GM12873 (cell line): ENCODE measurements around the gene RNU6-1.

Experiments used
- CTCF ChIP-seq: IDR thresholded peaks from 2 replicates; pipeline ENCODE4 v1.5.1; 2012; ENCODE audit warnings: low read depth, mild to moderate bottlenecking, moderate library complexity, low read length, control low read depth; ENCODE audit not compliant: insufficient read depth; ENCODE audit errors: missing control alignments

Gene RNU6-1

GRCh38 chr15:67825881-67826716 lies 13.7 kb downstream of the RNU6-1 start:
- no peak for TF ChIP-seq CTCF

GRCh38 chr15:67824976-67825880 lies 14.6 kb downstream of the RNU6-1 start, which contains the start of gene SKOR1:
Gene SKOR1 (plus strand): TSS chr15:67825509. CDS start chr15:67825603, 94 bp downstream.
- no peak for TF ChIP-seq CTCF

DNA sequence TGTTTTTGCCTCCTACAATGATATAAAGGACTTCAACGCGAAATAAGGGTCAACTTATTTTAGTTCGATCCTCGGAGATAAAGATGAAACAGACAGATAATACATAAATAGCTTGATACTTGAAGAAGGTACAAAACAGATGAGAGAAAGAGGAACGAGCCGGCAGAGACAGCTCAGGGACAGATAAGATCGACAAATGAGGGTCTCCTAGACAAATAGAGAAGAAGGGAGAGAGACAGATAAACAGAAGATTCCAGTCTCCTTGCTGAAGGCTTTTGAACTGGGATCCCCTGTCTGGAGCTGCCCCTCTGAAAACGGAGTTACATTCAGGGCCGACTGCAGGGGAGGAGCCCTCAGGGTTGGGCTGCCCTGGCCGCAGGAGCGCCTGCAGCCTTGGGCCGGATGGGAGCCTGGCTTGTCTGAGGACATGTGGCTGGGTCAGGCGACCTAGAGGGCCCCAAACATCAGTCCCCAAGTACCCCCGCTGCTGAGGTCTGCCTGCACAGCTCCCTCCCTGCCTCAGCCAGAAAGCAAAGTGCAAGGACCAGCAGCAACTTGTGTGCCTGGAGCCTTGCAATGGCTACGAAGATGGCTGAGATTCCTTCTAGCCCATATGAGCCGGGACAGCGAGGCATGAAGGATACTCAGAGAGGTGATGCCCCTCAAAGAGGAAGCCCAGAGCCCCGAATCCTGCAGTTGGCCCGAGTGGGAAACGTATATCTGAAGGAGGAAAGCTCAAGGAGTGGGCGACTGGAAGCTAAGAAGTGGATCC lies 15.5 kb downstream of the RNU6-1 start:
- TF ChIP-seq CTCF, result no peak

DNA sequence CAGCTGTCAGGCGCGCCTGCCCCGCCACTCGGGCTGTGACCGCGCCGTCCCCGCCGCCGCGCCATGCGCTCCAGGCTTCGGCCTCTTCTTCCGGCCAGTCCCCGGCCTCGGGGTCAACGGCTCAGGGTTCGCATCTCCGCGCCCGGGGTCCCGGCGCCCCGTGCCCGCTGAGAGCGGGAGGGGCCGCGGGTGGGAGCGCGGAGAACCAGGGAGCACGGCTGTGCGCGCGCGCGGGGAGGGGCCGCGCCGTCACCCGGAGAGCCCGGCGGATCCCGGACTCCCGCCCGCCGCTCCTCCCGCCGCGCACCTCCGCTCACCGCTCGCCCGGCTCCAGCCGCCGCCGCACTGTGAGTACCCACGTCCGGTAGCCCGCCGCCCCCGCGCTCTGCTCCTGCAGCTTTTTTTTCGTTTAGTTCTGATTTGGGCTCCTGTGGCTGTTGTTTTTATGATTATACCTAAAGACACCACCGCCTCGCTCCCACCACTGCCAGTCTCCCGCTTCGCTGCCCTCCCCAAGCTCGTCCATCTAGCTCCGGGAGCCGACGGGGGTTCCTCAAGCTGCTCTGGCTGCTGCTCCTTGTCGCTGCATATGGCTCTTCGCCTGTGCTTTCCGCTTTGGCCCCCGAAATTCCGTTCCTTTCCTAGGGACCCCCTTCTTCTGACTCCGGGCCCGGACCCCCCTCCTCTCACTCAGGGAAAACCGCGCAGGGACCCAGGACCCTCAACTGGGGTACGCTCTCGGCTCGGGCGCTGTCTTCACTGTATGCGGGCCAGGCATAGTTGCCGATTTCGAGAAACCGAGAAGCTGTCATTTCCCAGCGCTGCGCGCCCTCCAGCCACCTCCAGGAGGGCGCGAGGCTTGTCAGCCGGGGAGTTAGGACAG lies 16.3 kb downstream of the RNU6-1 start:
- no peak for TF ChIP-seq CTCF

GRCh38 chr15:67822537-67823313 lies 17.1 kb downstream of the RNU6-1 start:
- no peak for TF ChIP-seq CTCF

- TF ChIP-seq CTCF, result no peak
Observed at GRCh38 chr15:67821784-67822440, 17.9 kb downstream of the RNU6-1 start.
